ENCODE measurements around the gene FOXN3.
"Not testable (repeated sequence)": the region's sequence is repeated elsewhere in the genome, so short reads cannot be mapped to it uniquely, and the experiment has no call there.

Gene FOXN3

DNA sequence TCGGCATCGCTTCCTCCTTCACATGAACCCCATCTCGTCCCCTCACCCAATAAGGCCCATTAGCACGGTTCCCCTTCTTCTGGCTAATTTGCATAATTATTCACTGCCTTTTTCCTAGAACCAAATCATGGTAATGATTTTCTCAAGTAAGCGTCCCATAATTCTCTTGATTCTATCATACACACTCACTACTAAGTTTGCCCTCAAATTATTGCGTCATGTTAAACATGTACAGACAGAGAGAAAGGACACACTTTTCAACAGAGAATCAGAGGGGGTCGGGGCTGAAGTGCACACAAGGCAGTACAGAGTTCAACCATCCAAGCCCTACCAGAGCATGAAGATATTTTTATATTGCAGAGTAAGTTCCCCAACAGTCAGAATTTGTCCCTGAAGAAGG is 256.6 kb downstream of the FOXN3 start:
- no peaks in the 10 kb centered on the region for H3K79me2 ChIP-seq (ENCODE audit: insufficient read depth, low read length)
- H3K9ac ChIP-seq (ENCODE audit: low read depth, low read length, poor library complexity, severe bottlenecking), result no peak overlapping the region
- no peaks in the 10 kb centered on the region for H3K27me3 ChIP-seq (ENCODE audit: insufficient read depth, low read length, poor library complexity, severe bottlenecking)
- H3K4me3 ChIP-seq (ENCODE audit: low read length, poor library complexity, severe bottlenecking), result no peak overlapping the region
- peaks cover 62% of the 10 kb centered on the region; the same call in 1 of the 2 replicates for H3K36me3 ChIP-seq (ENCODE audit: insufficient read depth, low read length)
- H2AFZ ChIP-seq (ENCODE audit: low read length), result no peak overlapping the region
- no peaks in the 10 kb centered on the region for H4K20me1 ChIP-seq (ENCODE audit: insufficient read depth, low read length, poor library complexity, severe bottlenecking)
- H3K9me2 ChIP-seq (replicated peaks; ENCODE audit: low read depth, low read length), result no peaks in the 10 kb centered on the region
- H3K4me2 ChIP-seq (ENCODE audit: low read depth, low read length, poor library complexity, severe bottlenecking), result no peak overlapping the region
- H3F3A ChIP-seq (ENCODE audit: low read depth), result no peaks in the 10 kb centered on the region
- no peaks in the 10 kb centered on the region for H3K9me3 ChIP-seq (ENCODE audit: insufficient read depth, low read depth, low read length)
- H3K4me1 ChIP-seq (ENCODE audit: insufficient read depth, low read length, poor library complexity, severe bottlenecking), result no peaks in the 10 kb centered on the region
- TF ChIP-seq, protein P1, sequence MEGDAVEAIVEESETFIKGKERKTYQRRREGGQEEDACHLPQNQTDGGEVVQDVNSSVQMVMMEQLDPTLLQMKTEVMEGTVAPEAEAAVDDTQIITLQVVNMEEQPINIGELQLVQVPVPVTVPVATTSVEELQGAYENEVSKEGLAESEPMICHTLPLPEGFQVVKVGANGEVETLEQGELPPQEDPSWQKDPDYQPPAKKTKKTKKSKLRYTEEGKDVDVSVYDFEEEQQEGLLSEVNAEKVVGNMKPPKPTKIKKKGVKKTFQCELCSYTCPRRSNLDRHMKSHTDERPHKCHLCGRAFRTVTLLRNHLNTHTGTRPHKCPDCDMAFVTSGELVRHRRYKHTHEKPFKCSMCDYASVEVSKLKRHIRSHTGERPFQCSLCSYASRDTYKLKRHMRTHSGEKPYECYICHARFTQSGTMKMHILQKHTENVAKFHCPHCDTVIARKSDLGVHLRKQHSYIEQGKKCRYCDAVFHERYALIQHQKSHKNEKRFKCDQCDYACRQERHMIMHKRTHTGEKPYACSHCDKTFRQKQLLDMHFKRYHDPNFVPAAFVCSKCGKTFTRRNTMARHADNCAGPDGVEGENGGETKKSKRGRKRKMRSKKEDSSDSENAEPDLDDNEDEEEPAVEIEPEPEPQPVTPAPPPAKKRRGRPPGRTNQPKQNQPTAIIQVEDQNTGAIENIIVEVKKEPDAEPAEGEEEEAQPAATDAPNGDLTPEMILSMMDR (conservative IDR thresholded peaks at IDR 0.05; ENCODE audit: low read length), result no peak
- TF ChIP-seq EZH2phosphoT487 (IDR thresholded peaks at IDR 0.05; ENCODE audit: borderline replicate concordance), result no peak

DNA sequence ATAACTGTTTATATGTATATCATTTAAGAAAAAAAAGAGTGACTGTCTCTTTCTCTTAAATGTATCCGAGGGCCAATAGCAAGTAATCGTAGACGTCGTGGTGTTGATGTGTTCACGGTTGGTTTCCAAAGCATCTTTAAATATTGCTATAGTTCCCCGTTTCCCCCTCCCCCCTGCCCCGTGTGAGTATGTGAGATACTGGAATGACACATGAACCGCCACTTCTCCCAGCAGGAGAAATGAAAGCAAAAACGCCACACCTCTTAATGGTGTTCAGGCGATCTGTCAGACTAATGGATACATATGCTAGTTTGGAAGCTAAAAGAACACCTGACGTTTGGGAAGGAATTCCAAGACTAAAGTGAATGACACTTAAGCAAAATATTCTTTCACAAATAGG is 258.3 kb downstream of the FOXN3 start:
- no peaks in the 10 kb centered on the region for H3F3A ChIP-seq (ENCODE audit: low read depth)
- TF ChIP-seq EZH2phosphoT487 (IDR thresholded peaks at IDR 0.05; ENCODE audit: borderline replicate concordance), result no peak
- TF ChIP-seq, protein P1 (conservative IDR thresholded peaks at IDR 0.05; ENCODE audit: low read length), result no peak
- no peak overlapping the region for H3K4me3 ChIP-seq (ENCODE audit: low read length, poor library complexity, severe bottlenecking)
- H3K79me2 ChIP-seq (ENCODE audit: insufficient read depth, low read length), result no peaks in the 10 kb centered on the region
- no peaks in the 10 kb centered on the region for H3K9me2 ChIP-seq (replicated peaks; ENCODE audit: low read depth, low read length)
- no peak overlapping the region for H3K4me2 ChIP-seq (ENCODE audit: low read depth, low read length, poor library complexity, severe bottlenecking)
- no peak overlapping the region for H2AFZ ChIP-seq (ENCODE audit: low read length)
- H4K20me1 ChIP-seq (ENCODE audit: insufficient read depth, low read length, poor library complexity, severe bottlenecking), result no peaks in the 10 kb centered on the region
- H3K27me3 ChIP-seq (ENCODE audit: insufficient read depth, low read length, poor library complexity, severe bottlenecking), result no peaks in the 10 kb centered on the region
- H3K9ac ChIP-seq (ENCODE audit: low read depth, low read length, poor library complexity, severe bottlenecking), result no peak overlapping the region
- H3K9me3 ChIP-seq (ENCODE audit: insufficient read depth, low read depth, low read length), result no peaks in the 10 kb centered on the region
- H3K4me1 ChIP-seq (ENCODE audit: insufficient read depth, low read length, poor library complexity, severe bottlenecking), result no peaks in the 10 kb centered on the region
- peaks cover 54% of the 10 kb centered on the region; the same call in 1 of the 2 replicates for H3K36me3 ChIP-seq (ENCODE audit: insufficient read depth, low read length)

DNA sequence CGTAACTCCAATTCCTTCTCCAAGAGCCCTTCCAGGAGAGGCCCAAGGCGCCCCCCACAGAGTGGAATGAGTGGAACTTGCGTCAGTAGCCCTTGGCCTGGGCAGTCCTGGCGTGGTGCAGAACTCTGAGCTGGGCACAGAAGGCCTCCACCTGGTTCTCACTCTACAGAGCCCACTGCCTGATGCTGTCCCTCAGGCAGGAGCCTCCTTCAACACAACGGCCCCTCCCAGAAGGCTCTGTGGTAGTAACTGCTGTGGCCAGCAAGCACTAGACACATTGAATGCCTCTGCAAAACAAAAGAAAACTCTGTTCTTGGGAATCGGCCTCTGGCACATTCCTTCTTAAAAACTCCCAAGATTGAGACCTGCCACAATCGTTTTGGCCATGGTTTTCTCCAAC is 258.9 kb downstream of the FOXN3 start:
- not testable (repeated sequence) for H3K4me3 ChIP-seq (ENCODE audit: low read length, poor library complexity, severe bottlenecking); H3K9me3 ChIP-seq (ENCODE audit: insufficient read depth, low read depth, low read length); H2AFZ ChIP-seq (ENCODE audit: low read length); H3K4me2 ChIP-seq (ENCODE audit: low read depth, low read length, poor library complexity, severe bottlenecking); H3K4me1 ChIP-seq (ENCODE audit: insufficient read depth, low read length, poor library complexity, severe bottlenecking); H3K9me2 ChIP-seq (replicated peaks; ENCODE audit: low read depth, low read length); H3F3A ChIP-seq (ENCODE audit: low read depth); H3K79me2 ChIP-seq (ENCODE audit: insufficient read depth, low read length); H4K20me1 ChIP-seq (ENCODE audit: insufficient read depth, low read length, poor library complexity, severe bottlenecking); H3K9ac ChIP-seq (ENCODE audit: low read depth, low read length, poor library complexity, severe bottlenecking); H3K27me3 ChIP-seq (ENCODE audit: insufficient read depth, low read length, poor library complexity, severe bottlenecking)
- H3K36me3 ChIP-seq (ENCODE audit: insufficient read depth, low read length), result peaks cover 51% of the 10 kb centered on the region; the same call in 1 of the 2 replicates

DNA sequence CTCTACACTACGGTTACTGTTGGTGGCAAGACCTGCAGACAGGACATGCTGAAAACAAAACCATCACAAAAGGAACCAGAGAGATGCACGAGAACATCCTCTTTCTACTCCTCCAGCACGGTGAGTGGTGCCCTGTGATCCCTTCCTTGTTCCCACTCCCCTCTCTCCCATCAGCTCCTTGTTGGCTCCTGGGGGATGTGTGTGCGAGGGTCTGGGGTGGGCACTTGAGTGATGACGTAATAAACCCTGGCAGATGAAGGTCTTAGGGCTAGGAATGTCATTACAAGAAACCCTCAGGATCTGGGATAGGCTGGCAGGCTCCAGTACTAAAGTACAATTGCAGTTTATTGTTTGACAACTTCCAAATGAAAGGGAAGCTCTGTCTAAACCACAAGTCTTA is 261.5 kb downstream of the FOXN3 start:
- Histone ChIP-seq H3K9me2 (replicated peaks; ENCODE audit: low read depth, low read length) (no peaks in the 10 kb centered on the region), H3F3A (ENCODE audit: low read depth) (no peaks in the 10 kb centered on the region), H3K4me1 (ENCODE audit: insufficient read depth, low read length, poor library complexity, severe bottlenecking) (no peaks in the 10 kb centered on the region), H3K36me3 (ENCODE audit: insufficient read depth, low read length) (peaks cover 25% of the 10 kb centered on the region; the same call in 1 of the 2 replicates), H3K9me3 (ENCODE audit: insufficient read depth, low read depth, low read length) (no peaks in the 10 kb centered on the region), H3K27me3 (ENCODE audit: insufficient read depth, low read length, poor library complexity, severe bottlenecking) (no peaks in the 10 kb centered on the region), H3K4me2 (ENCODE audit: low read depth, low read length, poor library complexity, severe bottlenecking) (no peak overlapping the region), H3K9ac (ENCODE audit: low read depth, low read length, poor library complexity, severe bottlenecking) (no peak overlapping the region), H2AFZ (ENCODE audit: low read length) (no peak overlapping the region), H4K20me1 (ENCODE audit: insufficient read depth, low read length, poor library complexity, severe bottlenecking) (no peaks in the 10 kb centered on the region), H3K4me3 (ENCODE audit: low read length, poor library complexity, severe bottlenecking) (no peak overlapping the region), H3K79me2 (ENCODE audit: insufficient read depth, low read length) (no peaks in the 10 kb centered on the region)
- TF ChIP-seq, protein P1 (conservative IDR thresholded peaks at IDR 0.05; ENCODE audit: low read length), result no peak
- no peak for TF ChIP-seq EZH2phosphoT487 (IDR thresholded peaks at IDR 0.05; ENCODE audit: borderline replicate concordance)

DNA sequence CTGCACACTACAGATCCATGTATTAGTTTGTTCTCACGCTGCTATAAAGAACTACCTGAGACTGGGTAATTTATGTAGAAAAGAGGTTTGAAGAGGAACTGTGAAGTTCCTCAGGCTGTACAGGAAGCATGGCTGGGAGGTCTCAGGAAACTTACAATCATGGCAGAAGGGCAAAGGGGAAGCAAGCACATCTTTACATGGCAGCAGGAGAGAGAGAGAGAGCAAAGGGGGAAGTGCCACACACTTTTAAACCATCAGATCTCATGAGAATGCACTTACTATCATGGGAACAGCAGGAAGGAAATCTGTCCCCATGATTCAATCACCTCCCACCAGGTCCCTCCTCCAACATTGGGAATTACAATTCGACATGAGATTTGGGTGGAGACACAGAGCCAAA is 265.3 kb downstream of the FOXN3 start:
- not testable (repeated sequence) for H3K9me2 ChIP-seq (replicated peaks; ENCODE audit: low read depth, low read length); H3K4me2 ChIP-seq (ENCODE audit: low read depth, low read length, poor library complexity, severe bottlenecking); H3K79me2 ChIP-seq (ENCODE audit: insufficient read depth, low read length); H3K9ac ChIP-seq (ENCODE audit: low read depth, low read length, poor library complexity, severe bottlenecking); H3K4me1 ChIP-seq (ENCODE audit: insufficient read depth, low read length, poor library complexity, severe bottlenecking); H4K20me1 ChIP-seq (ENCODE audit: insufficient read depth, low read length, poor library complexity, severe bottlenecking); H2AFZ ChIP-seq (ENCODE audit: low read length); H3K9me3 ChIP-seq (ENCODE audit: insufficient read depth, low read depth, low read length); H3K4me3 ChIP-seq (ENCODE audit: low read length, poor library complexity, severe bottlenecking); H3F3A ChIP-seq (ENCODE audit: low read depth); H3K27me3 ChIP-seq (ENCODE audit: insufficient read depth, low read length, poor library complexity, severe bottlenecking)
- peaks cover 12% of the 10 kb centered on the region; the same call in 1 of the 2 replicates for H3K36me3 ChIP-seq (ENCODE audit: insufficient read depth, low read length)
